Thyroid gland (tissue), 4 donors: ENCODE measurements around the gene WDPCP.

Experiments used
- CTCF ChIP-seq, 6 experiments: fragments of 200-600 bp in 3 of 6; fragments of 450-650 bp in 3 of 6; sonication (generic) in 3 of 6; IDR thresholded peaks; one replicate each; pipeline ENCODE4 v1.5.1; 2016 to 2019; ENCODE audit warnings: antibody characterized with exemption in 6 of 6, mild to moderate bottlenecking in 2 of 6, inconsistent platforms in 1 of 6, moderate library complexity in 1 of 6
- POLR2A ChIP-seq, 2 donors: fragments of 450-650 bp; IDR thresholded peaks; one replicate each; pipeline ENCODE4 v1.6.1; 2017; ENCODE audit warnings: antibody characterized with exemption in 2 of 2, mild to moderate bottlenecking in 2 of 2, moderate library complexity in 1 of 2

- TF ChIP-seq CTCF (IDR thresholded peaks at IDR 0.05) (no peak), POLR2A (IDR thresholded peaks at IDR 0.05) (no peak)
These were observed 165.7 kb downstream of the WDPCP start for GRCh38 chr2:63422556-63422955.
